B cell (primary cell): ENCODE measurements around the gene BNC2. TPM values are rescaled to one million over a fixed set of nuclear protein-coding genes. Genes with fewer than 3 reads are reported as not detected.

Experiments
- ATAC-seq: fragments of 200-7000 bp; cut with Tn5 transposase; one replicate; pipeline ENCODE4 v1.10.0; 2021; ENCODE audit warnings: low read depth, mild to moderate bottlenecking, moderate number of reproducible peaks, moderate library complexity
- CTCF ChIA-PET: fragments of 350-600 bp; sonication (Branson Sonifier 250); formaldehyde crosslinking; loops from one replicate; lab custom pipeline; 2021; ENCODE audit warnings: antibody characterized with exemption, inconsistent platforms; lab: Charles Lee
- POLR2A ChIA-PET: fragments of 350-600 bp; sonication (Branson Sonifier 250); formaldehyde crosslinking; loops from one replicate; lab custom pipeline; 2021; ENCODE audit warnings: antibody characterized with exemption; lab: Charles Lee
- DNase-seq: peaks from one replicate; pipeline ENCODE4 v3.0.0; 2013
- H2AFZ ChIP-seq: 2 replicates; pipeline ENCODE4 v1.6.1; 2012; ENCODE audit warnings: mild to moderate bottlenecking, low read depth, low read length; ENCODE audit not compliant: insufficient read depth, poor library complexity, severe bottlenecking
- H3K27ac ChIP-seq, 2 donors: 1 replicate in 1 of 2; 2 replicates in 1 of 2; pipeline ENCODE4 v1.5.1; 2012 to 2013; ENCODE audit warnings: low read length in 2 of 2, mild to moderate bottlenecking in 2 of 2, moderate library complexity in 1 of 2
- H3K27me3 ChIP-seq, 4 experiments: fragments of 200-600 bp in 1 of 4; sonication (generic) in 1 of 4; replicated peaks in 1 of 4; 1 replicate in 2 of 4; 2 replicates in 2 of 4; pipeline versions ENCODE4 v1.6.1 to v1.7.0; 2013 to 2016; ENCODE audit warnings: low read length in 3 of 4, mild to moderate bottlenecking in 2 of 4, mixed read lengths in 1 of 4, moderate library complexity in 1 of 4; ENCODE audit not compliant: insufficient read depth in 4 of 4, control insufficient read depth in 3 of 4; ENCODE audit errors: control extremely low read depth in 1 of 4
- H3K36me3 ChIP-seq, 2 experiments: replicated peaks in 1 of 2; 1 replicate in 1 of 2; 2 replicates in 1 of 2; pipeline versions ENCODE4 v1.6.1 to v1.7.1; 2013; ENCODE audit warnings: low read length in 1 of 2; ENCODE audit not compliant: insufficient read depth in 2 of 2, control insufficient read depth in 1 of 2; ENCODE audit errors: control extremely low read depth in 1 of 2, extremely low read depth in 1 of 2
- H3K4me1 ChIP-seq, 2 donors: fragments of 200-600 bp in 1 of 2; sonication (generic) in 1 of 2; 1 replicate in 1 of 2; 2 replicates in 1 of 2; pipeline versions ENCODE4 v1.5.1 to v1.6.1; 2013 to 2017; ENCODE audit warnings: low read length in 2 of 2; ENCODE audit not compliant: control insufficient read depth in 2 of 2, insufficient read depth in 2 of 2
- H3K4me2 ChIP-seq: replicated peaks from 2 replicates; pipeline ENCODE3; 2012; ENCODE audit warnings: mild to moderate bottlenecking, low read depth, low read length; ENCODE audit not compliant: poor library complexity, severe bottlenecking
- H3K4me3 ChIP-seq, 5 experiments: fragments of 200-600 bp in 1 of 5; sonication (generic) in 1 of 5; 1 replicate in 3 of 5; 2 replicates in 2 of 5; pipeline versions ENCODE4 v1.5.1 to v1.7.0; 2011 to 2016; ENCODE audit warnings: low read length in 4 of 5, mild to moderate bottlenecking in 4 of 5, low read depth in 2 of 5, control low read depth in 1 of 5, moderate library complexity in 1 of 5; ENCODE audit not compliant: insufficient read depth in 1 of 5; ENCODE audit errors: control extremely low read depth in 1 of 5, extremely low read depth in 1 of 5
- H3K79me2 ChIP-seq: fragments of 200-600 bp; sonication (generic); one replicate; pipeline ENCODE4 v1.6.0; 2016; ENCODE audit warnings: low read length; ENCODE audit not compliant: control insufficient read depth, insufficient read depth
- H3K9ac ChIP-seq: fragments of 200-600 bp; sonication (generic); 2 replicates; pipeline ENCODE4 v1.6.1; 2017; ENCODE audit warnings: mild to moderate bottlenecking, low read length, moderate library complexity
- H3K9me3 ChIP-seq, 3 donors: one replicate each; pipeline versions ENCODE4 v1.6.1 to v1.7.1; 2013; ENCODE audit warnings: low read length in 2 of 3; ENCODE audit not compliant: control insufficient read depth in 2 of 3, insufficient read depth in 1 of 3; ENCODE audit errors: control extremely low read depth in 1 of 3
- H4K20me1 ChIP-seq: 2 replicates; pipeline ENCODE4 v1.6.0; 2012; ENCODE audit warnings: mild to moderate bottlenecking, low read length; ENCODE audit not compliant: insufficient read depth, control insufficient read depth, poor library complexity, severe bottlenecking
- H3K27ac Mint-ChIP-seq: one replicate; pipeline ENCODE4 v1.8.0; 2021; ENCODE audit warnings: mixed read lengths
- H3K27me3 Mint-ChIP-seq: one replicate; pipeline ENCODE4 v1.8.0; 2021; ENCODE audit warnings: mixed read lengths
- H3K4me1 Mint-ChIP-seq: one replicate; pipeline ENCODE4 v1.8.0; 2021; ENCODE audit warnings: mixed read lengths
- H3K4me3 Mint-ChIP-seq: one replicate; pipeline ENCODE4 v1.8.0; 2021; ENCODE audit warnings: mixed read lengths
- H3K9me3 Mint-ChIP-seq: one replicate; pipeline ENCODE4 v1.8.0; 2022; ENCODE audit warnings: mixed read lengths; ENCODE audit not compliant: insufficient read depth
- EZH2 ChIP-seq: IDR thresholded peaks from 2 replicates; pipeline ENCODE4 v1.6.1; 2012; ENCODE audit warnings: borderline replicate concordance, low read depth, mild to moderate bottlenecking, moderate library complexity, low read length; ENCODE audit not compliant: insufficient read depth, poor library complexity, severe bottlenecking
- WGBS: methylation state at CpG from one replicate; pipeline ENCODE4 v1.1.5; 2013; ENCODE audit warnings: missing lambda C conversion rate; ENCODE audit not compliant: insufficient coverage; 5-methylcytosine and 5-hydroxymethylcytosine counted together
- intact Hi-C: fragments of 100-400 bp; cut with micrococcal nuclease; formaldehyde crosslinking; loops from one replicate; pipeline ENCODE4 v1.10.0; 2022
- polyA plus RNA-seq: library from polyadenylated mRNA; depleted of rRNA; stranded (reverse); fragments of >200 nt; gene quantifications from 2 replicates; pipeline ENCODE4 v1.2.3, GENCODE V29; 2012
- total RNA-seq, 2 donors: library from RNA; stranded (reverse); fragments of 120-200 nt in 1 of 2; gene quantifications; 1 replicate in 1 of 2; 2 replicates in 1 of 2; pipeline versions ENCODE4 v1.2.3 to v1.2.4, GENCODE V29; 2013 to 2022
- TF ChIP-seq, protein P1 (sequence below): fragments of 200-600 bp; IDR thresholded peaks from one replicate; pipeline ENCODE4 v1.8.0; 2022; ENCODE audit warnings: antibody characterized with exemption, mild to moderate bottlenecking

Gene BNC2
- total and polyA plus RNA-seq, 2 donors (not counting 1 experiment from before 2014, with no cell fraction given), result 0.01 TPM; not detected in 1

GRCh38 chr9:16544842-16545241, 325.6 kb downstream of the BNC2 start:
- Histone ChIP-seq H3K36me3 (no peaks in the 10 kb centered on the region), H3K4me2 (no peak overlapping the region), H3K4me3 (no peak overlapping the region), H3K79me2 (no peaks in the 10 kb centered on the region), H3K9ac (no peak overlapping the region), H2AFZ (no peak overlapping the region), H3K27ac (no peak overlapping the region), H3K9me3 (no peaks in the 10 kb centered on the region), H3K4me1 (no peaks in the 10 kb centered on the region), H3K27me3 (no peaks in the 10 kb centered on the region), H4K20me1 (no peaks in the 10 kb centered on the region)
- ChIA-PET POLR2A (no interaction called here), CTCF (no interaction called here)
- Mint-ChIP-seq H3K27me3 (no peaks in the 10 kb centered on the region), H3K27ac (no peak overlapping the region), H3K9me3 (no peaks in the 10 kb centered on the region), H3K4me3 (no peak overlapping the region), H3K4me1 (no peaks in the 10 kb centered on the region)
- no peak for DNase-seq
- no peak for TF ChIP-seq EZH2
- TF ChIP-seq, protein P1, sequence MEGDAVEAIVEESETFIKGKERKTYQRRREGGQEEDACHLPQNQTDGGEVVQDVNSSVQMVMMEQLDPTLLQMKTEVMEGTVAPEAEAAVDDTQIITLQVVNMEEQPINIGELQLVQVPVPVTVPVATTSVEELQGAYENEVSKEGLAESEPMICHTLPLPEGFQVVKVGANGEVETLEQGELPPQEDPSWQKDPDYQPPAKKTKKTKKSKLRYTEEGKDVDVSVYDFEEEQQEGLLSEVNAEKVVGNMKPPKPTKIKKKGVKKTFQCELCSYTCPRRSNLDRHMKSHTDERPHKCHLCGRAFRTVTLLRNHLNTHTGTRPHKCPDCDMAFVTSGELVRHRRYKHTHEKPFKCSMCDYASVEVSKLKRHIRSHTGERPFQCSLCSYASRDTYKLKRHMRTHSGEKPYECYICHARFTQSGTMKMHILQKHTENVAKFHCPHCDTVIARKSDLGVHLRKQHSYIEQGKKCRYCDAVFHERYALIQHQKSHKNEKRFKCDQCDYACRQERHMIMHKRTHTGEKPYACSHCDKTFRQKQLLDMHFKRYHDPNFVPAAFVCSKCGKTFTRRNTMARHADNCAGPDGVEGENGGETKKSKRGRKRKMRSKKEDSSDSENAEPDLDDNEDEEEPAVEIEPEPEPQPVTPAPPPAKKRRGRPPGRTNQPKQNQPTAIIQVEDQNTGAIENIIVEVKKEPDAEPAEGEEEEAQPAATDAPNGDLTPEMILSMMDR, result no peak
- ATAC-seq, result no peak
- WGBS, result no CpG with 5 or more reads among the region's 1 CpG
- intact Hi-C loops, result no loop called here

DNA sequence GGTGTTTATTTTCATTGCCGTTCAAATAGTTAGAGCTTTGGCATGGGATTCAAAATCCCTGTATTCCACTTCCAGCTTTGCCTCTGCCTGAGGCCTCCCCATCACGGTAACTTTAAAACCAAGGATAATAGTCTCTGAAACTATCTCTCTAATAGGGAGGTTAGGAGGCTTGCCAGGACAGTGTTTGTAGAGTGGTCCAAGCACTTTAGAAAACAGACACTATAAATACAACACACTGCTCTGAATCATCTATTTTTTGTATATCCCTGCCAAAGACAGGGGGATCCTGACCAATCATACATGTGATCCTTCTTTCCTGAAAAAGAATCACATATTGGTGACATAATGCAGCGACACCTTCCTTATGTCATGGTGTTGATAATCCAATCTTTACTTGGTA, 326.8 kb downstream of the BNC2 start:
- Histone ChIP-seq H3K36me3 (no peaks in the 10 kb centered on the region), H3K4me1 (no peaks in the 10 kb centered on the region), H3K27me3 (no peaks in the 10 kb centered on the region), H2AFZ (no peak overlapping the region), H3K9me3 (no peaks in the 10 kb centered on the region), H3K9ac (no peak overlapping the region), H3K4me2 (no peak overlapping the region), H3K4me3 (no peak overlapping the region), H4K20me1 (no peaks in the 10 kb centered on the region), H3K79me2 (no peaks in the 10 kb centered on the region), H3K27ac (no peak overlapping the region)
- WGBS, result no CpG with 5 or more reads among the region's 3 CpGs
- ChIA-PET CTCF (no interaction called here), POLR2A (no interaction called here)
- ATAC-seq, result no peak
- H3K27ac Mint-ChIP-seq, result no peak overlapping the region
- DNase-seq, result no peak
- H3K9me3 Mint-ChIP-seq, result no peaks in the 10 kb centered on the region
- H3K27me3 Mint-ChIP-seq, result no peaks in the 10 kb centered on the region
- TF ChIP-seq EZH2, result no peak
- TF ChIP-seq, protein P1, result no peak
- no peak overlapping the region for H3K4me3 Mint-ChIP-seq
- intact Hi-C loops, result no loop called here
- no peaks in the 10 kb centered on the region for H3K4me1 Mint-ChIP-seq
